DND-41 (cell line): ENCODE results near the gene PCNX2.

Source experiments
- ATAC-seq: fragments of 200-7000 bp; cut with Tn5 transposase; 3 replicates; pipeline ENCODE4 v1.9.1; 2021; ENCODE audit warnings: low read depth; ENCODE audit not compliant: insufficient read depth
- DNase-seq: peaks from one replicate; pipeline ENCODE4 v3.0.0-alpha.2; 2020
- H2AFZ ChIP-seq: 2 replicates; pipeline ENCODE4 v1.6.0; 2012; ENCODE audit warnings: low read depth, low read length
- H3K27ac ChIP-seq: 2 replicates; pipeline ENCODE4 v1.5.1; 2012; ENCODE audit warnings: low read length, inconsistent platforms
- H3K27me3 ChIP-seq: fragments of 200-600 bp; sonication (generic); 2 replicates; pipeline ENCODE4 v1.6.0; 2012; ENCODE audit warnings: low read length, mild to moderate bottlenecking, inconsistent platforms; ENCODE audit not compliant: insufficient read depth, poor library complexity
- H3K36me3 ChIP-seq: 2 replicates; pipeline ENCODE4 v1.5.1; 2012; ENCODE audit warnings: low read length, inconsistent platforms; ENCODE audit not compliant: insufficient read depth
- H3K4me1 ChIP-seq: 2 replicates; pipeline ENCODE4 v1.5.1; 2012; ENCODE audit warnings: mild to moderate bottlenecking, low read length; ENCODE audit not compliant: insufficient read depth
- H3K4me2 ChIP-seq: 2 replicates; pipeline ENCODE4 v1.6.0; 2012; ENCODE audit warnings: mild to moderate bottlenecking, moderate library complexity, low read length, inconsistent platforms; ENCODE audit not compliant: insufficient read depth
- H3K4me3 ChIP-seq, 2 experiments: fragments of 200-600 bp in 1 of 2; shearing (Covaris generic) in 1 of 2; 2 replicates each; pipeline ENCODE4 v1.5.1; 2012 to 2016; ENCODE audit warnings: inconsistent platforms in 2 of 2, low read length in 2 of 2, mild to moderate bottlenecking in 2 of 2, low read depth in 1 of 2, moderate library complexity in 1 of 2
- H3K79me2 ChIP-seq: 2 replicates; pipeline ENCODE4 v1.6.0; 2012; ENCODE audit warnings: low read length, inconsistent platforms; ENCODE audit not compliant: insufficient read depth
- H3K9ac ChIP-seq: 2 replicates; pipeline ENCODE4 v1.6.0; 2012; ENCODE audit warnings: low read depth, mild to moderate bottlenecking, inconsistent platforms, low read length, moderate library complexity
- H3K9me3 ChIP-seq: 2 replicates; pipeline ENCODE4 v1.5.1; 2012; ENCODE audit warnings: low read length, moderate library complexity, mild to moderate bottlenecking, inconsistent platforms; ENCODE audit not compliant: insufficient read depth, severe bottlenecking
- H4K20me1 ChIP-seq: 2 replicates; pipeline ENCODE4 v1.6.0; 2012; ENCODE audit warnings: low read length; ENCODE audit not compliant: insufficient read depth
- CTCF ChIP-seq: IDR thresholded peaks from 2 replicates; pipeline ENCODE4 v1.5.1; 2012; ENCODE audit warnings: borderline replicate concordance, low read length, moderate library complexity, mild to moderate bottlenecking; ENCODE audit not compliant: poor library complexity, severe bottlenecking; ENCODE audit errors: extremely low read depth
- EZH2 ChIP-seq: IDR thresholded peaks from 3 replicates; pipeline ENCODE4 v1.6.1; 2012; ENCODE audit warnings: borderline replicate concordance, low read depth, mild to moderate bottlenecking, moderate library complexity, low read length, inconsistent platforms; ENCODE audit not compliant: severe bottlenecking

The PCNX2 gene

GRCh38 chr1:232958067-232958466 is 337.5 kb downstream of the PCNX2 start:
- Histone ChIP-seq H3K4me1 (peaks cover 3% of the 10 kb centered on the region), H3K27ac (no peak overlapping the region), H3K9ac (no peak overlapping the region), H3K4me2 (no peak overlapping the region), H4K20me1 (no peaks in the 10 kb centered on the region), H3K27me3 (no peaks in the 10 kb centered on the region), H3K4me3 (no peak overlapping the region), H3K9me3 (peaks cover 11% of the 10 kb centered on the region), H3K79me2 (peaks cover 24% of the 10 kb centered on the region), H2AFZ (no peak overlapping the region), H3K36me3 (peaks cover 46% of the 10 kb centered on the region)
- no peak for ATAC-seq
- TF ChIP-seq EZH2 (no peak), CTCF (no peak)
- no peak for DNase-seq

GRCh38 chr1:232956081-232956480 is 339.4 kb downstream of the PCNX2 start:
- Histone ChIP-seq H2AFZ (no peak overlapping the region), H4K20me1 (no peaks in the 10 kb centered on the region), H3K79me2 (peaks cover 44% of the 10 kb centered on the region), H3K27me3 (no peaks in the 10 kb centered on the region), H3K4me1 (peaks cover 23% of the 10 kb centered on the region), H3K9ac (no peak overlapping the region), H3K4me3 (no peak overlapping the region), H3K27ac (no peak overlapping the region), H3K4me2 (no peak overlapping the region), H3K9me3 (peaks cover 11% of the 10 kb centered on the region), H3K36me3 (peaks cover 46% of the 10 kb centered on the region)
- TF ChIP-seq CTCF: no peak
- no peak for TF ChIP-seq EZH2
- no peak for ATAC-seq
- no peak for DNase-seq

- no peak overlapping the region for H2AFZ ChIP-seq
- H3K79me2 ChIP-seq: peaks cover 57% of the 10 kb centered on the region
- no peaks in the 10 kb centered on the region for H4K20me1 ChIP-seq
- H3K9ac ChIP-seq: no peak overlapping the region
- H3K27me3 ChIP-seq: no peaks in the 10 kb centered on the region
- ATAC-seq: no peak
- no peak overlapping the region for H3K27ac ChIP-seq
- DNase-seq: no peak
- H3K4me3 ChIP-seq: no peak overlapping the region
- H3K4me1 ChIP-seq: peaks cover 29% of the 10 kb centered on the region
- TF ChIP-seq CTCF (no peak), EZH2 (no peak)
- H3K9me3 ChIP-seq: peaks cover 11% of the 10 kb centered on the region
- H3K4me2 ChIP-seq: no peak overlapping the region
- H3K36me3 ChIP-seq: peaks cover 39% of the 10 kb centered on the region
Observed at GRCh38 chr1:232954594-232955365, 340.7 kb downstream of the PCNX2 start.
